Choroid plexus epithelial cell (primary cell): ENCODE measurements around the gene ASAH2.

ENCODE experiments used
- DNase-seq: peaks from one replicate; pipeline ENCODE4 v3.0.0-alpha.2; 2010; ENCODE audit warnings: low read depth
- H3K4me3 ChIP-seq: 2 replicates; pipeline ENCODE4 v1.5.1; 2011; ENCODE audit warnings: low read depth, mild to moderate bottlenecking, control low read depth, low read length, moderate library complexity
- TF ChIP-seq, protein P1 (sequence below): conservative IDR thresholded peaks from 2 replicates; pipeline ENCODE4 v1.5.1; 2011; ENCODE audit warnings: low read depth, mild to moderate bottlenecking, control low read depth, inconsistent platforms, low read length, moderate library complexity

The ASAH2 gene

DNA sequence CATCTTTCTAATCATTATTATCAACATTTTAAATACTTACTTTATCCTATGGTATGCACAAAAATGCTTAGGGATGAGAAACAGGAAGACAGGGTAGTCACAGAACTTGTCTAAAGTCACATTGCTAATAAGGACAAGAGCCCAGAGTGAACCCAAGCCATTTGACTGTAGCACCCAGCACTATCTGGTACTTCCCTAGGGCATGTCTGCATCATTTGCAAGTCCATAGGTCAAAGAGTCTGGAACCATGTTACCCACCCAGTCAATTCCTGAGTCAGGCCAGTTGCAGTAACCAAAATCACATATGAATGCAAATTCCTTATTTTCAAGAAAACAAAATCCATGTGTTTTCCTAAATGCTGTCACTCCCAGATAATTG is 19.1 kb downstream of the ASAH2 start:
- DNase-seq: no peak
- TF ChIP-seq, protein P1, sequence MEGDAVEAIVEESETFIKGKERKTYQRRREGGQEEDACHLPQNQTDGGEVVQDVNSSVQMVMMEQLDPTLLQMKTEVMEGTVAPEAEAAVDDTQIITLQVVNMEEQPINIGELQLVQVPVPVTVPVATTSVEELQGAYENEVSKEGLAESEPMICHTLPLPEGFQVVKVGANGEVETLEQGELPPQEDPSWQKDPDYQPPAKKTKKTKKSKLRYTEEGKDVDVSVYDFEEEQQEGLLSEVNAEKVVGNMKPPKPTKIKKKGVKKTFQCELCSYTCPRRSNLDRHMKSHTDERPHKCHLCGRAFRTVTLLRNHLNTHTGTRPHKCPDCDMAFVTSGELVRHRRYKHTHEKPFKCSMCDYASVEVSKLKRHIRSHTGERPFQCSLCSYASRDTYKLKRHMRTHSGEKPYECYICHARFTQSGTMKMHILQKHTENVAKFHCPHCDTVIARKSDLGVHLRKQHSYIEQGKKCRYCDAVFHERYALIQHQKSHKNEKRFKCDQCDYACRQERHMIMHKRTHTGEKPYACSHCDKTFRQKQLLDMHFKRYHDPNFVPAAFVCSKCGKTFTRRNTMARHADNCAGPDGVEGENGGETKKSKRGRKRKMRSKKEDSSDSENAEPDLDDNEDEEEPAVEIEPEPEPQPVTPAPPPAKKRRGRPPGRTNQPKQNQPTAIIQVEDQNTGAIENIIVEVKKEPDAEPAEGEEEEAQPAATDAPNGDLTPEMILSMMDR: no peak
- no peak overlapping the region for H3K4me3 ChIP-seq

DNA sequence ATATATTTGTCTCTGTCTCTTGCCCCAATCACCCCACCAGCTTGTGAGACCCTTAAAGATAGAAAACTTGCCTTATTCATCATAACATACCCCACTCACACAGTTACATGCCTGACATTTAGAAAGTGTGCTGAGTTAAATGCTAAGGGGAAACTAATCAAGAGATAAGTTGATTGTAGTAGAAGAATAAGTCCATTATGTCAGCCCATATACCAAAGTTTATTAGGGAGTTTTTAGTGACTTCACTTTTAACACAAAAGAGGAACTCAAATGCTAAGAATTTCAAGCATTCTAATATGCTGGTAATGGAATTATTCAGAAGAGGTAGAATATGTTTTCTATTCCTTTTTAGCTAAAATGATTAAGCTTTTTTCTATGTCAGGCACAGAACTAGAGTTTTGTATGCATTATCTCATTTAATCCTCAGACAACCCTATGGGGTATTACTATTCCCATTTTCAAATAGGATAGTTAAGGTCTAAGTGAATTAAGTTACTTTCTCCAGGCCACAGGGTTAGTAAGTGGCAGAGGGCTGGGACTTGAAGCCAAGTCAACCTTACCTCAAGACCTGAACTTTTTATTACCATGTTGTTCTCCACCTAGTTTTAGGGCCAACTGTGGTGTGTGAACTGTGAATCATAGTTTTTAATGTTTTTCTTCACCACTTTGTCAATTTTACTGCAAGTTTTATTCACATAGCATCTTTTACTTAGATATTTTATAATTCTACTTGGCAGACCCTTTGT is 19.6 kb downstream of the ASAH2 start:
- H3K4me3 ChIP-seq: no peak overlapping the region
- TF ChIP-seq, protein P1: no peak

DNA sequence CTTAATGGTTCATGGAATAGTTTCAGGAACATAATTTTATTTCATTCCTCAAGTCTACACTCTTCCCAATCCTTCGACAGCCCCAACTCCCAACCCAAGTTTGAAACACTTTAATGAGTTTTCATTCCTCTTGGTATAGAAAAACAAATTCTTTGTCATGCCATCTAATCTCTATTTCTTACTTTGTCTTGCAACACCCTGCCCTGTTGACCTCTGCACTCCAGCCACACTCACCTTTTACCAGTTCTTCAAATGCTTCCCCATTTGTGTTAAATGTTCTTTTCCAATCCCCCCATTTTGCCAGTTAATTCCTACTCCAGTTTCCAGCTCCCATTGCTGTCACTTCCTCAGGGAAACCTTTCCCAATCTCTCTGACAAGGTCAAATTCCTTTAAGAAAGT is 21.9 kb downstream of the ASAH2 start:
- TF ChIP-seq, protein P1: no peak
- no peak for DNase-seq
- no peak overlapping the region for H3K4me3 ChIP-seq

More for the DNA sequence above, 19.6 kb downstream of the ASAH2 start:
- DNase-seq: no peak

DNA sequence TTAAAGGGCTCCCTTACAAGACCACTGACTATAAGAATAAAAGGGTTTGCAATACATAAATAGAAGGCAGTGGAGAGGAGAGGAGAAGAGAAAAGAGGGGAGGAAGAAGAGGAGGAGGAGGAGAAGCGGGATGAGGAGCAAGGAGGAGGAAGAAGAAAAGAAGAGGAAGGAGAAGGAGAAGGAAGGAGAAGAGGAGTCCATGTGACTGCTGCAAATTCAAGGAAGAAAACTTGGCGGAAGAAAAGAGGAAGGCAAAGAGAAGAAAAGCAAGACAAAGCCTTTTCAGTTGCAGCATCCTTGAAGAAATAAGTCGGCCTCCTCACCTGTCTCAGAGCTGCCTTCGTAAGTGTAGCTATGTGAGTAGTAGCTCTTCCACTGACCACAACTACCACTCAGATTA is 22.6 kb downstream of the ASAH2 start:
- TF ChIP-seq, protein P1: no peak
- no peak for DNase-seq

DNA sequence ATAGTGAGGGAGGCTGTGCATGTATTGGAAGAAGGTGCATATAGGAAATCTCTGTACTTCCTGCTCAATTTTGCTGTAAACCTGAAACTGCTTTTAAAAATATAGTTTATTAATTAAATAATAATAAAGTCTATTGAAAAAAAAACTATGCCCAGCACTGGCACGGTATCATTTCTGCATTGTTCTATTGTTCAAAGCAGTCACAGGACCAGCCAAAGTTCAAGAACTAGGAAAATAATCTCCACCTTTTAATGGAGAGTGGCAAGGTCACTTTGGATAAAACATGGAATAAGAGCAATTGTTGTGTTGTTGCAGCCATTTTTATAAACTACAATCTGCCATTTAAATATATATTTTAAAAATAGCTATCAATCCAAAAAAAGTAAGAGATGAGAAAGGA is 24.7 kb downstream of the ASAH2 start:
- no peak overlapping the region for H3K4me3 ChIP-seq
- DNase-seq: no peak
- TF ChIP-seq, protein P1: no peak

More for the DNA sequence above, 22.6 kb downstream of the ASAH2 start:
- no peak overlapping the region for H3K4me3 ChIP-seq

DNA sequence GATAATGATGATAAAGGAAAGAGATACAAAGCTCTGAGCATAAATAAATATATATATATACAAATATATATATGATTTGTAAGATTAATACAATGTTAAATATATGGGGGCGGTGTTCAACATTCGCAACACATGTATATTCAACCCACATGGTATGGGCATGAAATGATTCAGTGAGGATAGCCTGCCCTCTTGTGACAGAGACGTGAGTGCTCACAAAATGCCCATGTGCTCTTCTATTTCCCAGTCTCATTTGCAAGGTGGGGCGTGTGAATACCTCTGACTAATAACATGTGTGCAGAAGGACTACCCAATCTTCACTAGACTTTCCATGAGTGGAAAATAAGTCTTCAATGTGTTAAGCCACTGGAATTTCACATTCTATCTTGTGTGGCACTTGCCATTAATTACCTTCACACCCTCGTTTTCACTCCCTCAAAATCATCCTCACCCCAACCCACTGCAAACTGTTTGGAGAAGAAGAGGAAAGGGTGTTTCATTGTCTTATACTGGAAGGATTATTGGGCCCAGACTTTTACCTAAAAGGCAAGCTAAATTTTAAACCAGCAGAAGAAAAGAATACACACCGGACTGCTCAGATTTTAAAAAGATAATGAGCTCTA is 26.9 kb downstream of the ASAH2 start:
- peak; percentile 88 for DNase-seq
- TF ChIP-seq, protein P1: peak; percentile 82
- H3K4me3 ChIP-seq: no peak overlapping the region

DNA sequence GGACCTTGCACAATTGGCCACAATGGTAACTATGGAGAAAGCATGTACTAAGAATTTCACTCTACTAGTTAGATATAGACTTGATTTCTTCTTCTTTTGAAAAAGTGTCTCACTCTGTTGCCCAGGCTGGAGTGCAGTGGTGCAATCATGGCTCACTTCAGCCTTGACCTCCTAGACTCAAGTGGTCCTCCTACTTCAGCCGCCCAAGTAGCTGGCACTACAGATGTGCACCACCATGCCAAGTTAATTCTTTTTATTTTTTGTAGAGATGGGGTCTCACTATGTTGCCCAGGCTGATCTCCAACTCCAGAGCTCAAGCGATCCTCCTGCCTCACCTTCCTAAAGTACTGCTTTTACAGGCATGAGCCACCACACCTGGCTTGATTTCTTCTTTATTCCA is 29.1 kb downstream of the ASAH2 start:
- no peak overlapping the region for H3K4me3 ChIP-seq
- TF ChIP-seq, protein P1: no peak

More for the DNA sequence above, 29.1 kb downstream of the ASAH2 start:
- no peak for DNase-seq
